Gastrocnemius medialis (tissue), 4 donors: ENCODE results near the gene NEK10.

Experiments
- CTCF ChIP-seq, 5 experiments: fragments of 450-650 bp in 3 of 5; fragments of 200-600 bp in 2 of 5; sonication (generic) in 2 of 5; IDR thresholded peaks in 4 of 5; conservative IDR thresholded peaks in 1 of 5; 1 replicate in 4 of 5; 2 replicates in 1 of 5; pipeline ENCODE4 v1.5.1; 2016 to 2019; ENCODE audit warnings: antibody characterized with exemption in 5 of 5, mild to moderate bottlenecking in 3 of 5, moderate library complexity in 3 of 5
- POLR2A ChIP-seq, 2 donors: fragments of 450-650 bp; IDR thresholded peaks; one replicate each; pipeline ENCODE4 v1.6.1; 2017; ENCODE audit warnings: antibody characterized with exemption in 2 of 2, mild to moderate bottlenecking in 2 of 2, moderate library complexity in 2 of 2

GRCh38 chr3:27279123-27279522 is 90.1 kb downstream of the NEK10 start:
- TF ChIP-seq CTCF (IDR thresholded peaks at IDR 0.05 in 4 of 5, conservative IDR thresholded peaks at IDR 0.05 in 1 of 5) (peak in 1 of 5 experiments; percentile 24), POLR2A (IDR thresholded peaks at IDR 0.05) (no peak)
